ENCODE data around the gene WDR26.

The WDR26 gene

GRCh38 chr1:224411766-224412165 lies 22.8 kb downstream of the WDR26 start (continued):
- TF ChIP-seq ZSCAN18 (tag by site-specific recombination; IDR thresholded peaks at IDR 0.05): no peak
- TF ChIP-seq ZNF777 (tag by site-specific recombination; IDR thresholded peaks at IDR 0.05; ENCODE audit: borderline replicate concordance): no peak
- TF ChIP-seq ZNF18 (tag by site-specific recombination; IDR thresholded peaks at IDR 0.05): no peak

GRCh38 chr1:224408294-224408590 lies 26.4 kb downstream of the WDR26 start:
- H3K36me3 ChIP-seq (ENCODE audit: control insufficient read depth in 2 of 2, insufficient read depth in 1 of 2, low read length in 2 of 2): peaks cover 76 to 88% of the 10 kb centered on the region in 2 experiments
- no peaks in the 10 kb centered on the region for H3K9me3 ChIP-seq (ENCODE audit: control insufficient read depth, insufficient read depth, low read depth, low read length)
- H3K4me1 ChIP-seq (ENCODE audit: control insufficient read depth, insufficient read depth, low read length): peaks cover 7% of the 10 kb centered on the region
- ChIA-PET CTCF (interaction anchor here (0.7 kb wide), 1 partner anchor 43 kb away, joined by 3 read pairs; no protein-coding TSS in a partner anchor), POLR2A (interaction anchor here (1.3 kb wide), 1 partner anchor 225 kb away, joined by 3 read pairs; the partner anchor contains the start of gene DEGS1)
- TF ChIP-seq SCRT2 (tag by site-specific recombination; IDR thresholded peaks at IDR 0.05) (peak; percentile 86), SCRT1 (tag by site-specific recombination; IDR thresholded peaks at IDR 0.05; ENCODE audit: borderline replicate concordance) (peak; percentile 60; the same call in 1 of the 2 replicates), ZNF10 (tag by site-specific recombination; IDR thresholded peaks at IDR 0.05) (no peak), HOXA7 (CRISPR knock-in tag; IDR thresholded peaks at IDR 0.05; ENCODE audit: borderline replicate concordance) (no peak)
- H3K27ac ChIP-seq (ENCODE audit: extremely low read depth, low read depth, low read length): no peak overlapping the region
- no peak overlapping the region for H3K4me3 ChIP-seq (ENCODE audit: low read depth, low read length)

- TF ChIP-seq ZEB2 (tag by site-specific recombination; IDR thresholded peaks at IDR 0.05) (0 out of 2 replicates have a peak, but pooled peaks have one; percentile 55), ZNF529 (tag by site-specific recombination; IDR thresholded peaks at IDR 0.05; ENCODE audit: insufficient replicate concordance) (no peak), ZNF624 (tag by site-specific recombination; IDR thresholded peaks at IDR 0.05) (no peak), ATF2 (tag by site-specific recombination; IDR thresholded peaks at IDR 0.05; ENCODE audit: low read depth) (no peak), ZNF391 (tag by site-specific recombination; IDR thresholded peaks at IDR 0.05; ENCODE audit: borderline replicate concordance, low read depth) (no peak), SP2 (tag by site-specific recombination; IDR thresholded peaks at IDR 0.05) (no peak), ZBTB11 (tag by site-specific recombination; conservative IDR thresholded peaks at IDR 0.05; ENCODE audit: low read depth) (no peak)
- Histone ChIP-seq H3K4me1 (ENCODE audit: control insufficient read depth, insufficient read depth, low read length) (peaks cover 7% of the 10 kb centered on the region), H3K4me3 (ENCODE audit: low read depth, low read length) (no peak overlapping the region), H3K36me3 (ENCODE audit: control insufficient read depth in 2 of 2, insufficient read depth in 1 of 2, low read length in 2 of 2) (peaks cover 81 to 88% of the 10 kb centered on the region in 2 experiments), H3K9me3 (ENCODE audit: control insufficient read depth, insufficient read depth, low read depth, low read length) (no peaks in the 10 kb centered on the region), H3K27ac (ENCODE audit: extremely low read depth, low read depth, low read length) (no peak overlapping the region)
- CTCF ChIA-PET: interaction anchor here (0.7 kb wide), 1 partner anchor 43 kb away, joined by 3 read pairs; no protein-coding TSS in a partner anchor
- POLR2A ChIA-PET: interaction anchor here (0.7 to 1.3 kb wide), 2 partner anchors 225 to 284 kb away, joined by 3 read pairs; partner anchors contain the start of gene DEGS1
These were observed 26.9 kb downstream of the WDR26 start for GRCh38 chr1:224407571-224408293.

All from HEK293 (cell line).